ENCODE results near the gene NECAB2.

Gene NECAB2

GRCh38 chr16:83952940-83953795 lies 14.9 kb upstream of the NECAB2 start, which contains the start of gene OSGIN1:
Gene OSGIN1 (plus strand): TSS chr16:83953240. CDS start chr16:83957672, 4,432 bp downstream.
- peak; percentile 84 for DNase-seq (ENCODE audit: low spot score)

GRCh38 chr16:83953796-83954576 lies 14.1 kb upstream of the NECAB2 start:
- DNase-seq (ENCODE audit: low spot score), result peak; percentile 36

- no peak for DNase-seq (ENCODE audit: low spot score)
Measured at GRCh38 chr16:83954577-83955016, 13.4 kb upstream of the NECAB2 start.

- DNase-seq (ENCODE audit: low spot score), result no peak
Measured at GRCh38 chr16:83955218-83956130, 12.6 kb upstream of the NECAB2 start.

- peak; percentile 80 for DNase-seq (ENCODE audit: low spot score)
Measured at GRCh38 chr16:83956336-83957289, 11.4 kb upstream of the NECAB2 start.

- DNase-seq (ENCODE audit: low spot score), result no peak
Measured at GRCh38 chr16:83957296-83957855, 10.7 kb upstream of the NECAB2 start.

GRCh38 chr16:83958137-83958845 lies 9.8 kb upstream of the NECAB2 start:
- DNase-seq (ENCODE audit: low spot score), result no peak

- DNase-seq (ENCODE audit: low spot score), result no peak
Measured at GRCh38 chr16:83958846-83959565, 9.0 kb upstream of the NECAB2 start.

GRCh38 chr16:83959656-83960434 lies 8.2 kb upstream of the NECAB2 start:
- no peak for DNase-seq (ENCODE audit: low spot score)

- no peak for DNase-seq (ENCODE audit: low spot score)
Measured at GRCh38 chr16:83960521-83961249, 7.4 kb upstream of the NECAB2 start.

- no peak for DNase-seq (ENCODE audit: low spot score)
Measured at GRCh38 chr16:83961591-83961990, 6.5 kb upstream of the NECAB2 start.

GRCh38 chr16:83963277-83964119 lies 4.5 kb upstream of the NECAB2 start:
- DNase-seq (ENCODE audit: low spot score), result no peak

- no peak for DNase-seq (ENCODE audit: low spot score)
Measured at GRCh38 chr16:83964684-83965443, 3.2 kb upstream of the NECAB2 start.

GRCh38 chr16:83965444-83966152 lies 2.4 kb upstream of the NECAB2 start:
- no peak for DNase-seq (ENCODE audit: low spot score)

GRCh38 chr16:83966153-83966696 lies 1.8 kb upstream of the NECAB2 start:
- DNase-seq (ENCODE audit: low spot score), result no peak

All from activated CD4-positive, alpha-beta T cell treated with anti-CD3 and anti-CD28 coated beads, Interleukin-2, Interleukin-4, amounts not matched to agents 100 ng/mL and 50 ng/mL, durations not matched to agents 16 hours and 8 hours (primary cell).